GM18508 (cell line): ENCODE measurements around the gene GOLGA6A.
"Not testable (repeated sequence)": the region's sequence is repeated elsewhere in the genome, so short reads cannot be mapped to it uniquely, and the experiment has no call there.

ENCODE experiments used
- ATAC-seq: cut with Tn5 transposase; IDR thresholded peaks from one replicate; pipeline ENCODE4 v1.9.1; 2021; ENCODE audit warnings: moderate number of reproducible peaks; ENCODE audit not compliant: insufficient read depth, unreplicated experiment

The GOLGA6A gene

GRCh38 chr15:74108111-74108510 is 25.8 kb upstream of the GOLGA6A start:
- ATAC-seq = no peak

GRCh38 chr15:74099963-74100733 is 17.8 kb upstream of the GOLGA6A start:
- ATAC-seq = not testable (repeated sequence)

- not testable (repeated sequence) for ATAC-seq
Observed at GRCh38 chr15:74096753-74097474, 14.6 kb upstream of the GOLGA6A start.

GRCh38 chr15:74095610-74096009 is 13.3 kb upstream of the GOLGA6A start:
- not testable (repeated sequence) for ATAC-seq

- ATAC-seq = not testable (repeated sequence)
Observed at GRCh38 chr15:74094567-74094966, 12.2 kb upstream of the GOLGA6A start.

GRCh38 chr15:74075781-74076180 is 6.6 kb downstream of the GOLGA6A start:
- not testable (repeated sequence) for ATAC-seq

- not testable (repeated sequence) for ATAC-seq
Observed at GRCh38 chr15:74072614-74073337, 9.6 kb downstream of the GOLGA6A start.

- not testable (repeated sequence) for ATAC-seq
Observed at GRCh38 chr15:74072132-74072531, 10.2 kb downstream of the GOLGA6A start.

- ATAC-seq = not testable (repeated sequence)
Observed at GRCh38 chr15:74071645-74072044, 10.7 kb downstream of the GOLGA6A start.

- ATAC-seq = not testable (repeated sequence)
Observed at GRCh38 chr15:74065684-74066411, 16.5 kb downstream of the GOLGA6A start.

- not testable (repeated sequence) for ATAC-seq
Observed at GRCh38 chr15:74064822-74065221, 17.5 kb downstream of the GOLGA6A start.

- not testable (repeated sequence) for ATAC-seq
Observed at GRCh38 chr15:74064183-74064582, 18.2 kb downstream of the GOLGA6A start.

- not testable (repeated sequence) for ATAC-seq
Observed at GRCh38 chr15:74063425-74064146, 18.8 kb downstream of the GOLGA6A start.

GRCh38 chr15:74062671-74063070 is 19.7 kb downstream of the GOLGA6A start:
- no peak for ATAC-seq

- no peak for ATAC-seq
Observed at GRCh38 chr15:74062236-74062635, 20.1 kb downstream of the GOLGA6A start.

GRCh38 chr15:74060251-74060650 is 22.1 kb downstream of the GOLGA6A start:
- no peak for ATAC-seq

GRCh38 chr15:74059050-74059833 is 23.1 kb downstream of the GOLGA6A start:
- ATAC-seq = not testable (repeated sequence)

- ATAC-seq = not testable (repeated sequence)
Observed at GRCh38 chr15:74056330-74056729, 26.0 kb downstream of the GOLGA6A start.

- ATAC-seq = no peak
Observed at GRCh38 chr15:74055804-74056203, 26.5 kb downstream of the GOLGA6A start.
